Liver (tissue), 9 donors: ENCODE measurements around the gene SH2D3A. TPM values are rescaled to one million over a fixed set of nuclear protein-coding genes. Genes with fewer than 3 reads are reported as not detected.

Experiments
- DNase-seq: peaks from one replicate; pipeline ENCODE4 v3.0.0-alpha.2; 2017; ENCODE audit warnings: low spot score
- H3K27ac ChIP-seq, 2 donors: one replicate each; pipeline ENCODE4 v1.7.0; 2013; ENCODE audit warnings: inconsistent platforms in 2 of 2, low read length in 2 of 2, control low read depth in 1 of 2, low read depth in 1 of 2, mild to moderate bottlenecking in 1 of 2
- H3K27me3 ChIP-seq, 4 donors: one replicate each; pipeline versions ENCODE4 v1.6.1 to v1.7.0; 2013; ENCODE audit warnings: low read length in 3 of 4, inconsistent platforms in 1 of 4, mild to moderate bottlenecking in 1 of 4, moderate library complexity in 1 of 4; ENCODE audit not compliant: control insufficient read depth in 4 of 4, insufficient read depth in 4 of 4
- H3K36me3 ChIP-seq, 4 donors: one replicate each; pipeline versions ENCODE4 v1.6.1 to v1.7.0; 2013; ENCODE audit warnings: low read length in 3 of 4, mild to moderate bottlenecking in 3 of 4, low read depth in 1 of 4, moderate library complexity in 1 of 4; ENCODE audit not compliant: control insufficient read depth in 4 of 4, insufficient read depth in 3 of 4
- H3K4me1 ChIP-seq, 4 donors: one replicate each; pipeline versions ENCODE4 v1.6.1 to v1.7.0; 2013; ENCODE audit warnings: low read length in 3 of 4, mild to moderate bottlenecking in 3 of 4, moderate library complexity in 1 of 4; ENCODE audit not compliant: control insufficient read depth in 4 of 4, insufficient read depth in 4 of 4
- H3K4me3 ChIP-seq, 3 donors: one replicate each; pipeline versions ENCODE4 v1.6.1 to v1.7.0; 2013; ENCODE audit warnings: low read length in 3 of 3, control low read depth in 1 of 3, low read depth in 1 of 3, mild to moderate bottlenecking in 1 of 3
- H3K9ac ChIP-seq, 2 donors: one replicate each; pipeline ENCODE4 v1.7.0; 2013; ENCODE audit warnings: low read length in 2 of 2, mild to moderate bottlenecking in 2 of 2, moderate library complexity in 2 of 2, control low read depth in 1 of 2, low read depth in 1 of 2
- H3K9me3 ChIP-seq, 4 donors: one replicate each; pipeline versions ENCODE4 v1.6.1 to v1.7.0; 2013; ENCODE audit warnings: low read length in 3 of 4; ENCODE audit not compliant: control insufficient read depth in 4 of 4
- ATF3 ChIP-seq: IDR thresholded peaks from 2 replicates; pipeline ENCODE4 v1.6.1; 2016; ENCODE audit warnings: antibody characterized with exemption
- EGR1 ChIP-seq, 2 donors: IDR thresholded peaks; 2 replicates each; pipeline ENCODE4 v1.6.1; 2016 to 2018; ENCODE audit warnings: antibody characterized with exemption in 2 of 2, low read depth in 2 of 2
- FOXA1 ChIP-seq: IDR thresholded peaks from 2 replicates; pipeline ENCODE4 v1.6.1; 2016; ENCODE audit warnings: antibody characterized with exemption
- GABPA ChIP-seq, 2 donors: IDR thresholded peaks in 1 of 2; conservative IDR thresholded peaks in 1 of 2; 2 replicates each; pipeline ENCODE4 v1.6.1; 2016; ENCODE audit warnings: antibody characterized with exemption in 2 of 2, mild to moderate bottlenecking in 1 of 2, moderate library complexity in 1 of 2
- HNF4A ChIP-seq, 2 donors: conservative IDR thresholded peaks; 2 replicates each; pipeline ENCODE4 v1.6.1; 2016; ENCODE audit warnings: antibody characterized with exemption in 2 of 2, mild to moderate bottlenecking in 2 of 2
- HNF4G ChIP-seq: IDR thresholded peaks from 2 replicates; pipeline ENCODE4 v1.6.1; 2016; ENCODE audit warnings: antibody characterized with exemption
- NR2F2 ChIP-seq: IDR thresholded peaks from 2 replicates; pipeline ENCODE4 v1.6.1; 2016; ENCODE audit warnings: antibody characterized with exemption
- RAD21 ChIP-seq, 2 donors: IDR thresholded peaks; 2 replicates each; pipeline ENCODE4 v1.6.1; 2016; ENCODE audit warnings: antibody characterized with exemption in 2 of 2, mild to moderate bottlenecking in 2 of 2
- REST ChIP-seq: IDR thresholded peaks from 2 replicates; pipeline ENCODE4 v1.6.1; 2016; ENCODE audit warnings: antibody characterized with exemption, mild to moderate bottlenecking
- SP1 ChIP-seq: IDR thresholded peaks from 2 replicates; pipeline ENCODE4 v1.6.1; 2018; ENCODE audit warnings: antibody characterized with exemption, mild to moderate bottlenecking
- TAF1 ChIP-seq: conservative IDR thresholded peaks from 2 replicates; pipeline ENCODE4 v1.6.1; 2016; ENCODE audit warnings: antibody characterized with exemption, mild to moderate bottlenecking
- YY1 ChIP-seq: IDR thresholded peaks from 2 replicates; pipeline ENCODE4 v1.6.1; 2016; ENCODE audit warnings: antibody characterized with exemption, mild to moderate bottlenecking
- ZBTB33 ChIP-seq: IDR thresholded peaks from 2 replicates; pipeline ENCODE4 v1.6.1; 2016; ENCODE audit warnings: antibody characterized with exemption
- WGBS: extraction: QIAGEN DNeasy Blood & Tissue Kit; methylation state at CpG from one replicate; pipeline ENCODE4 v1.1.7; 2013; 5-methylcytosine and 5-hydroxymethylcytosine counted together
- polyA plus RNA-seq, 2 donors: library from polyadenylated mRNA; stranded (reverse) in 1 of 2; unstranded in 1 of 2; fragments of 200-250 nt in 1 of 2; fragments of >200 nt in 1 of 2; fragmentation: Nextera tagmentation in 1 of 2; extraction: Ambion mirVana in 1 of 2; gene quantifications; one replicate each; pipeline versions ENCODE4 v1.2.1 to v1.2.3, GENCODE V29; 2013 to 2015
- total RNA-seq, 2 donors: library from RNA; depleted of rRNA; stranded (reverse); fragments of >200 nt; gene quantifications; one replicate each; pipeline ENCODE4 v1.2.3, GENCODE V29; 2014
- TF ChIP-seq, protein P1 (sequence below): IDR thresholded peaks from 2 replicates; pipeline ENCODE4 v1.6.1; 2016; ENCODE audit warnings: antibody characterized with exemption
- donor health status: healthy.
- donor health status: healthy.
- donor health status: healthy.
- donor health status: healthy.
- donor health status: healthy.

Gene SH2D3A
- total and polyA plus RNA-seq, 4 donors = 0.23 to 1.0 (median 0.77) TPM

- no peak overlapping the region for H3K4me3 ChIP-seq
- H3K27ac ChIP-seq = no peak overlapping the region
- 78% methylated on average over 4 of the region's 4 CpGs for WGBS
- DNase-seq = no peak
- no peaks in the 10 kb centered on the region for H3K9me3 ChIP-seq
- no peaks in the 10 kb centered on the region for H3K27me3 ChIP-seq
- peaks cover 4 to 8% (median 5%) of the 10 kb centered on the region in 4 donors for H3K4me1 ChIP-seq
- no peak overlapping the region for H3K9ac ChIP-seq
- no peak for TF ChIP-seq REST
- TF ChIP-seq GABPA (IDR thresholded peaks at IDR 0.05 in 1 of 2, conservative IDR thresholded peaks at IDR 0.05 in 1 of 2) = no peak
- TF ChIP-seq ATF3 = no peak
- no peak for TF ChIP-seq RAD21 (IDR thresholded peaks at IDR 0.05)
- no peak for TF ChIP-seq EGR1 (IDR thresholded peaks at IDR 0.05; ENCODE audit: low read depth in 2 of 2)
- TF ChIP-seq NR2F2 = no peak
- no peak for TF ChIP-seq FOXA1
- TF ChIP-seq YY1 = no peak
- TF ChIP-seq ZBTB33 = no peak
- no peak for TF ChIP-seq HNF4A (conservative IDR thresholded peaks at IDR 0.05)
- TF ChIP-seq HNF4G = no peak
- TF ChIP-seq SP1 = no peak
- H3K36me3 ChIP-seq = peaks cover 0 to 3% (median 0%) of the 10 kb centered on the region in 4 donors
Measured at GRCh38 chr19:6761053-6761676, 6.1 kb downstream of the SH2D3A start.

DNA sequence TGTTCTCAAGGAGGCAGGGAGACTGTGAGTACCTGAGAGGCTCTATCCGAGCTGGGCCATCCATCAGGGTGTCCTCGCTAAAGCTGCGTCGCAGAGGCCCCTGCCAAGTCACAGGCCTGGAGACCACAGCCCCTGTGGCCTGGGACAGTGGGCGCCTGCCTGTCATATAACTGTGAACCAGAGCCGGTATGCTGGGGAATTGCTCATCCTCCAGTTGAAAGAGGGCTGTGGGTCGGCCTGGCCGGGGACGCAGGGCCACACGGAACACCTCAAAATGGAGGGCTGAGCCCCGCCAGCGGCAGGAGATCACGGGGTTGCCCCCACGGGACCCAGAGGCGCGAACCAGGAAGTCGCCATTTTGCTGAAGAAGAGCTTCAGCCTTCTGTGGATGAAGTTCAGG is 6.6 kb downstream of the SH2D3A start:
- no peaks in the 10 kb centered on the region for H3K27me3 ChIP-seq
- H3K9me3 ChIP-seq = no peaks in the 10 kb centered on the region
- WGBS = 97% methylated on average over 17 of the region's 17 CpGs
- no peak overlapping the region for H3K27ac ChIP-seq
- TF ChIP-seq EGR1 (IDR thresholded peaks at IDR 0.05; ENCODE audit: low read depth in 2 of 2) (no peak), SP1 (no peak), RAD21 (IDR thresholded peaks at IDR 0.05) (no peak), TAF1 (no peak), ZBTB33 (no peak), GABPA (IDR thresholded peaks at IDR 0.05 in 1 of 2, conservative IDR thresholded peaks at IDR 0.05 in 1 of 2) (no peak), FOXA1 (no peak)
- TF ChIP-seq, protein P1, sequence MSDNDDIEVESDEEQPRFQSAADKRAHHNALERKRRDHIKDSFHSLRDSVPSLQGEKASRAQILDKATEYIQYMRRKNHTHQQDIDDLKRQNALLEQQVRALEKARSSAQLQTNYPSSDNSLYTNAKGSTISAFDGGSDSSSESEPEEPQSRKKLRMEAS = no peak
- peaks cover 0 to 3% (median under 1%) of the 10 kb centered on the region in 4 donors for H3K4me1 ChIP-seq
- no peak for DNase-seq
- peaks cover 0 to 3% (median 0%) of the 10 kb centered on the region in 4 donors for H3K36me3 ChIP-seq
- no peak overlapping the region for H3K4me3 ChIP-seq
- no peak overlapping the region for H3K9ac ChIP-seq
